ENCODE results near the gene LZIC.

The LZIC gene

DNA sequence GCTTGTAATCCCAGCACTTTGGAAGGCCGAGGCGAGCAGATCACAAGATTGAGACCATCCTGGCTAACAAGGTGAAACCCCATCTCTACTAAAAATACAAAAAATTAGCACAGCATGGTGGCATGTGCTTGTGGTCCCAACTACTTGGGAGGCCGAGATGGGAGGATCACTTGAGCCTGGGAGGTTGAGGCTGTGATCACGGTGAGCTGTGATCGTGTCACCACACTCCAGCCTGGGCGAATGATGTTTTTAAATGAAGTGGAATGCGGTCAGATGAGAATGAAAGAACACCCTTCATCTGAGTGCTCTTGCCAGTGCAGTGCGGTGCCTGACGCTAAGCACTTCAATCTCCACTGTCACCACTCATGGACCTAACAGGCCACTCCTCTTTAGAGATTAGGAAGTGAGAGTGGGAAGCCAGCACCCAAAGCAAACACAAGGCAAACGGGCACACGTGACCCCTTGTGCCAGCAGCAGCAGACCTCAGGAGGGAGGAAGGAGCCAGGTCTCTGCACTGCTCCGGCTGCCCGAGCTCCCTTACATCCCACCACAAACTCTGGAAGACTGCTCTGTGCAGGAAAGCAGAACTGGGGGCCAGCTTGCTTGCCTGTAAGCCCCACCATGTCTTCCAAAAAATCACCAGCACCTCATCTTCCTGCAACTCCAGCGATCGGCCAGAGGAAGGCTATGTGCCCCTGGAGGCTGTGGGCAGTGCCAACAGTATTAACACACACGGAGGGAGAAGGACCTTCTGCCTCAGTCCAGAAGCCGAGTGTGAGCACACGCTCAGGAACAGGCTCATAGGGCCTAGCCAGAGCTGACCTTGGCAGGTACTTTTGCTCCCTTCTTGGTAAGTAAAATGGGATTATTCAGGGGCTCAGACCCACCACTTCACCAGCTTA lies 42.8 kb downstream of the LZIC start:
- DNase-seq (ENCODE audit: low read depth): peak; percentile 73
- TF ChIP-seq, protein P1, sequence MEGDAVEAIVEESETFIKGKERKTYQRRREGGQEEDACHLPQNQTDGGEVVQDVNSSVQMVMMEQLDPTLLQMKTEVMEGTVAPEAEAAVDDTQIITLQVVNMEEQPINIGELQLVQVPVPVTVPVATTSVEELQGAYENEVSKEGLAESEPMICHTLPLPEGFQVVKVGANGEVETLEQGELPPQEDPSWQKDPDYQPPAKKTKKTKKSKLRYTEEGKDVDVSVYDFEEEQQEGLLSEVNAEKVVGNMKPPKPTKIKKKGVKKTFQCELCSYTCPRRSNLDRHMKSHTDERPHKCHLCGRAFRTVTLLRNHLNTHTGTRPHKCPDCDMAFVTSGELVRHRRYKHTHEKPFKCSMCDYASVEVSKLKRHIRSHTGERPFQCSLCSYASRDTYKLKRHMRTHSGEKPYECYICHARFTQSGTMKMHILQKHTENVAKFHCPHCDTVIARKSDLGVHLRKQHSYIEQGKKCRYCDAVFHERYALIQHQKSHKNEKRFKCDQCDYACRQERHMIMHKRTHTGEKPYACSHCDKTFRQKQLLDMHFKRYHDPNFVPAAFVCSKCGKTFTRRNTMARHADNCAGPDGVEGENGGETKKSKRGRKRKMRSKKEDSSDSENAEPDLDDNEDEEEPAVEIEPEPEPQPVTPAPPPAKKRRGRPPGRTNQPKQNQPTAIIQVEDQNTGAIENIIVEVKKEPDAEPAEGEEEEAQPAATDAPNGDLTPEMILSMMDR (conservative IDR thresholded peaks at IDR 0.05; ENCODE audit: low read depth, low read length): no peak
- no peak overlapping the region for H3K4me3 ChIP-seq (ENCODE audit: low read length)

DNA sequence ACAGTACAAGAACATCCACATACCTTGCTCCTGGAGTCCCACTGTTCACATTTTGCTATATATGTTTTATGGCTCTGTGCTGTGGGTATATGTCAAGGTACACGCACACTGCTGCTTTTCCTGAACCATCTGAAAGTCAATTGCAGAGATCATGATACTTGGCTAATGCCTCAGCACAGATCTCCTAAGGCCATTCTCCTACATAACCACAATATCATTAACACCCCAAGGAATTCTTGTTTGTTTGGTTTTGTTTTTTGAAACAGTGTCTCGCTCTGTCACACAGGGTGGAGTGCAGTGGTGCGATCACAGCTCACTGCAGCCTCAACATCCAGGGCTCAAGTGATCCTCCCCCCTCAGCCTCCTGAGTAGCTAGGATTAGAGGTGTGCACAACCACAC lies 49.1 kb downstream of the LZIC start:
- no peak overlapping the region for H3K4me3 ChIP-seq (ENCODE audit: low read length)
- TF ChIP-seq, protein P1 (conservative IDR thresholded peaks at IDR 0.05; ENCODE audit: low read depth, low read length): no peak
- DNase-seq (ENCODE audit: low read depth): no peak

DNA sequence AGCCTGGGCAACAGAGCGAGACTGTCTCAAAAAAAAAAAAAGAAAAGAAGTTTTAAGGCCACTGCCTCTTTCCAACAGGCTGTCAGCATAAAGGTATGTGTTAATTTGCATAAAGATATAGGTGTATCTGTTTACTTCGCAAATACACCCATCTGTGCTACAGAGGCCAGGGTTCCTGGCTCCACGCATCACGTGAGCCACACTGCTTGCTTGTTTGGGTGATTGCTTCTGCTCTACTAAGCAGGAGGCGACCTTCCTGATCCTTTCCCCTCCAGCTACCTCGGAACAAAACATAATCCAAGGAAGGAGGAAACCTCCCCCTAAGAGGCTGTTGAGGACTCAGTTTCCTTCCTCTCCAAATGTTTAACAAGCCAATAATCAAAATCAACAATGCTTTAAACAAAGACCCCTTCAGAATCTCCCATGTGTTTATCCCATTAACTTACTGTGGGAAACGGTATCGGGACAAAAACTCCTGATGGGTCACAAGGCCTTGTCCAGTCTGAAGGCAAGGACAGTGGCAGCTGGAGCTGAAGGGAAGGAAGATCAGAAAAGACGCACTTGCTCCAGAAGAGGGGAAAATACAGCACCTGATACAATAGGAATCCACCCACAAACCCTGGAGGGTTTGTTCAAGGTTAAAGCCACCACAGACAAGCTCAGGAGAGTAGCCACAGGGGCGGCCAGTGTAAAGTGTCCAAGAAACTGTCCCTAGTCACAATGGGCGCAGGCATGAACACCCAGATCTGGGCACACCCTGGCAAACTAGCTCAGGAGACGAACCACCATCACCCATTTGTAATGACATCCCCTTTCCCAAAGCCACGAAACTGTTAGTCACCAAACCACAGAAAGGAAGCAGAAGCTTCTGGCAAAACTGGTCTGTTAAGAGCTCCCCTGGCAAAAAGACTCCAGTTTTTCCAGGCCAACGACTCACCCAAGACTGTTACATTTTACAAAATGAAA lies 50.3 kb downstream of the LZIC start:
- DNase-seq (ENCODE audit: low read depth): no peak

DNA sequence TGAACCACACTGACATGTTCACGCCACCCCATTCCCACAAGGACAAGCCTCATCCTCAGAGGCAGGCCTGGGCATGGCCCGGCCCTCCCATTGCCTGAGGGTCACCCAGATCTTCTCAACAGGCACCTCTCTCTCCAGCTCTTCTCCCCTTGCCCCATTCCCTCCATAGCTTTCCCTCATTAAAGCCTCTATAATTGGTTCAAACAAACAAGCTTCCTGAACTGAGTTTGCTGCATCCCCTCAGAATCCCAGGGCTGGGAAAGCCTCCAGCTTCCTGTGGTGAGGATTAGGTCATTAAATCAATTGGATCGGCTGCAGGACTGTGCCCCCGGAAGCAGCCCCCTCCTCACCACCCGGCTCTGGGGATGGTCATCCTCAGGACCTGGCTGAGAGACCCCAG lies 52.0 kb downstream of the LZIC start:
- DNase-seq (ENCODE audit: low read depth): no peak
- H3K4me3 ChIP-seq (ENCODE audit: low read length): no peak overlapping the region
- TF ChIP-seq, protein P1 (conservative IDR thresholded peaks at IDR 0.05; ENCODE audit: low read depth, low read length): no peak

More for the DNA sequence above, 50.3 kb downstream of the LZIC start:
- TF ChIP-seq, protein P1 (conservative IDR thresholded peaks at IDR 0.05; ENCODE audit: low read depth, low read length): no peak
- H3K4me3 ChIP-seq (ENCODE audit: low read length): no peak overlapping the region

DNA sequence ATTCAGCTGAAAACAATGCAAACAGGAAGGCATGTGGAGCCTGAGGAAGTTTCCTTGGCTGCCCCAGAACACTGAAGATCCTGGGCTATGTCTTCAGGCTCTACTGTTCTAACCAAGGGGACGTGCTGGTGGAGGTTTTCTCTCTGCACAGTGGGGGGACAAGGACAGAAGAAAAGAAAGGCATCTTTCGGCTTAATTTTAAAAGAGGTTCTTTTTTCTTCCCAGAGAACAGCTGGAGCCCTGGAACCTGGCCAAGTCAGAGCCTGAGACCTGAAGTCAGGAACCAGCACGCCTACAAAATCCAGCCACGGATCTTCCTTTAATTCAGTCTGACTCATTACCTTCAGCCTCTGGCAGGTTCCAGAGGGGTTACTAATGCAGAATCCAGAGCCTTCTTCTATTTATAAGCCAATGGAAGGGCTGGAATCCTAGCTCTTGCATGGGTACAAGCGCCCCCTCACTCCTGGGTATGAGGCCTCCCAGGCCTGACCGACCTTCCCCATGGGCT lies 52.9 kb downstream of the LZIC start:
- no peak overlapping the region for H3K4me3 ChIP-seq (ENCODE audit: low read length)
- TF ChIP-seq, protein P1 (conservative IDR thresholded peaks at IDR 0.05; ENCODE audit: low read depth, low read length): no peak
- DNase-seq (ENCODE audit: low read depth): no peak

DNA sequence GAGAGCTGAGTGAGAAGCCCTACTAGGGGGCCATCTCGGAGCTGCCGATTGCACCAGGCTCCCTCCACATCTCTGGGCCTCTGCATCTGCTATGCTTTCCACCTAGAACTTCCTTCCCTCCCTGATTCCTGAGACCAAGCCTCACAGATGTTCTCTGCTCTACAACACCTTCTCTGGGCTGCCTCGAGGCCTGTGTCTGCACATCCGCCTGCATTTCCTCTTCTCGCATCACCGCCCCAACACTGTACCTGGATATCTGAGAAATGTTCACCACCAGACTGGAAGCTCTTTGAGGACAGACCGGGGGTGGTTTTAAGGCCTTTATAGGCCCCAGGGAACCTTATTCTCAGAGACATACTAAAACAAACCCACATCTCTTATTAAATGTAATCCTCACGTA lies 53.8 kb downstream of the LZIC start:
- TF ChIP-seq, protein P1 (conservative IDR thresholded peaks at IDR 0.05; ENCODE audit: low read depth, low read length): no peak
- DNase-seq (ENCODE audit: low read depth): no peak

More for the DNA sequence above, 53.8 kb downstream of the LZIC start:
- no peak overlapping the region for H3K4me3 ChIP-seq (ENCODE audit: low read length)
